WI38 (cell line): ENCODE measurements around the gene SAE1.

Experiments used
- H3K4me3 ChIP-seq: 2 replicates; pipeline ENCODE4 v1.5.1; 2011; ENCODE audit warnings: low read depth, mild to moderate bottlenecking, control low read depth, low read length
- TF ChIP-seq, protein P1 (sequence below): IDR thresholded peaks from 2 replicates; pipeline ENCODE4 v1.5.1; 2012; ENCODE audit warnings: low read depth, mild to moderate bottlenecking, control low read depth, low read length

The SAE1 gene

DNA sequence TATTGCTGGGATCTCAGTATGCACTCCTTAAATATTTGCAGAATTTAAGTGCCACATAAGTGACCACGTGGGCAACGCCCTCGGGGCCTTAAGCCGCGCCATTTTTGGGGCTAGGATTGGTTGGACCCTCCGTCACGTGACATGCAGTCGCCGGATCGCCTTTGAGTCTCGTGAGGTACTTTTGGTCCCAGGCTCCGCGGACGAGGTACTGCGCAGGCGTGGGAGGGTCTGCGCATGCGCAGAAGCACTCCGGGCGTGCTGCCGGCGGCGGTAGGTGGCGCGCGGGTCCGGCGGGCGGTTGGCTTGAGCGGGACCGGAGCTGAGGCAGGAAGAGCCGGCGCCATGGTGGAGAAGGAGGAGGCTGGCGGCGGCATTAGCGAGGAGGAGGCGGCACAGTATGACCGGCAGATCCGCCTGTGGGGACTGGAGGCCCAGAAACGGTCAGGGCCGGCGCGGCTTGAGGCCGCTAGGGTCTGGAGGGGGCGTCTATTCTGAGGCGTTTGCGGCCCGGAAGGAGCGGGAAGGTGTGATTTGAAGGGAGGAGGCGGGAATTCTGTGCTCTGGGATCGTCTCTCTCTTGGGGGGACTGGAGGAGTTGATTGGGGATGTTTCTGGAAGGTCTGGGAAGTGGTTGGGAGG, at the start of gene SAE1:
SAE1 (plus strand) TSS at position 247 of the 639 bp plus-strand sequence; CDS start at position 343, 96 bp downstream.
- peak within 1 kb of the TSS; percentile 97 for H3K4me3 ChIP-seq
- TF ChIP-seq, protein P1, sequence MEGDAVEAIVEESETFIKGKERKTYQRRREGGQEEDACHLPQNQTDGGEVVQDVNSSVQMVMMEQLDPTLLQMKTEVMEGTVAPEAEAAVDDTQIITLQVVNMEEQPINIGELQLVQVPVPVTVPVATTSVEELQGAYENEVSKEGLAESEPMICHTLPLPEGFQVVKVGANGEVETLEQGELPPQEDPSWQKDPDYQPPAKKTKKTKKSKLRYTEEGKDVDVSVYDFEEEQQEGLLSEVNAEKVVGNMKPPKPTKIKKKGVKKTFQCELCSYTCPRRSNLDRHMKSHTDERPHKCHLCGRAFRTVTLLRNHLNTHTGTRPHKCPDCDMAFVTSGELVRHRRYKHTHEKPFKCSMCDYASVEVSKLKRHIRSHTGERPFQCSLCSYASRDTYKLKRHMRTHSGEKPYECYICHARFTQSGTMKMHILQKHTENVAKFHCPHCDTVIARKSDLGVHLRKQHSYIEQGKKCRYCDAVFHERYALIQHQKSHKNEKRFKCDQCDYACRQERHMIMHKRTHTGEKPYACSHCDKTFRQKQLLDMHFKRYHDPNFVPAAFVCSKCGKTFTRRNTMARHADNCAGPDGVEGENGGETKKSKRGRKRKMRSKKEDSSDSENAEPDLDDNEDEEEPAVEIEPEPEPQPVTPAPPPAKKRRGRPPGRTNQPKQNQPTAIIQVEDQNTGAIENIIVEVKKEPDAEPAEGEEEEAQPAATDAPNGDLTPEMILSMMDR, result no peak; the same call in 1 of the 2 replicates

DNA sequence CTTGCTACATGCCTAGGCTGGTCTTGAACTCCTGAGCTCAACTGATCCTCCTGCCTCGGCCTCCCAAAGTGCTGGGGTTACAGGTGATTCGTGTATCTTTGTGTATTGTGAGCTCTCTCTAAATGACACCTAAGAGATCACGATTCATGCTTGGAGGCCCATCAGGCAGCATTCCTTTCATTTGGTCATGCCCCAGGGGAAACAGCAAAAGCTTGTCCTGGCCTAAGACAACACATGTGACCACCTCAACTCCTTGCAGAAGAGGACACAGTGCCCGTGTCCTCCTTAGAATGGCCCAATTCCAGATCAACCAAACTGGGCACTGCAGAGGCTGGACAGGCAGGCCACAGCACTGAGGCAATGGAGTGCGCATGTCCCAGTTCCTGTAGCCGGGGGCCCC, 49.5 kb upstream of the SAE1 start:
- TF ChIP-seq, protein P1, result no peak
- H3K4me3 ChIP-seq, result no peak overlapping the region

DNA sequence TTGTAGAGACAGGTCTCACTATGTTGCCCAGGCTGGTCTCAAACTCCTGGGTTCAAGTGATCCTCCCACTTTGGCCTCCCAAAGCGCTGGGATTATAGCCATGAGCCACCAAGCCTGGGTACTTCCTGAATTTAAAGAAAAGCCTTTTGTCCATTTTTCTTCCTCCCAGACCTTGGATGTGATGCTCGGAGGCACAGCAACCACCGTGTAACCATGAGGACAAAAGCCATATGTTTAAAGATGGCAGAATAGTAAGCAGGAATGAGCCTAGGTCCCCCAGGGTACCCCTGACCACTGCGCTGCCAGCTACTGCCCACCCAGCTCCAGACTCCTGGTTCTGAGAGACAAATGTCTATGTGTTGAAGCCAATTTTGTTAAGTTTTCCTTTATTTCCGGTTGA, 48.1 kb upstream of the SAE1 start:
- H3K4me3 ChIP-seq, result no peak overlapping the region

DNA sequence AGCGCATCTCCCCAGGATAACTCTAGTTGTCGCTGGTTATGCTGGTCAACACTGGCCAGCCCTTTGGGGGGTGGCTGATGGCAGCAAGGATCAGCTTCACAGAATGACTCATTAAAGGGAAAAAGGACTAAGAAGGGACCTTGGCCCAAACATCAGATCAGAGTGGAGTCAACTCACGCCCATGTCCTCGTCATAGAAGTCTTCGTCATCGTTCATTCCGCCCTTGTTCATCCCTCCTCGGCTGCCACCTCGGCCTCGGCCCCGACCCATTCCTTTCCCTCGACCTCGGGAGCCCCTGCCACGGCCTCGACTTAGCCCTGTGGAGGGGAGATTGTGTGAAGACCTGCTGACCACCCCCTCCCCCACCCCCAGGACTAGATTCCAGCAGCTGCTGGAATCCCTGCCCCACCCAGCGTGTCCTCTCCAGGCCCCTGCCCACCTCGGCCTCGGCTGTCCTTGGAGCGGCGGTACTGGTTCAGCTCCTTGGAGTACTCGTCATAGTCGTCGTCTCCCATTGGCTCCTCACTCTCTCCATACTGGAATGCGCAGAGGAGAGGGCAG, 45.7 kb upstream of the SAE1 start:
- H3K4me3 ChIP-seq, result no peak overlapping the region
- TF ChIP-seq, protein P1, result no peak

More for the DNA sequence above, 48.1 kb upstream of the SAE1 start:
- TF ChIP-seq, protein P1, result no peak

DNA sequence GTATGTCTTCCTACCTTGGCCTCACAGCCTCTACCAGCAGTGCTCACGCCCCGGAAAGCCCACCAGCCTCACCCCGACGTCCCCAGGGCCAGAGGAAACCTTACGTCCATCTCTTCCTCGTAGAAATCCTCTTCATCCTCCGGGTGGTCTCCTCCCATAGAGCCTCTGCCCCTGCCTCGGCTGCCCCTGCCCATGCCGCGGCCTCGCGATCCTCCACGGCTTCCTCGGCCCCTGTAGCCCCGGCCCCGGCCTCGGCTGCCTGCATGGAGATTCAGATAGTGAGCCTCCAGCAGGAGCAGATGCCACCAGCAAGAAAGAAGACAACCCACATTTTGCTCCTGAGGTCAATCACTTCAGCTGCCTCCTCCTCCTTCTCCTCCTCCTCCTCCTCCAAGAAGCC, 44.4 kb upstream of the SAE1 start:
- H3K4me3 ChIP-seq, result no peak overlapping the region
- TF ChIP-seq, protein P1, result no peak

DNA sequence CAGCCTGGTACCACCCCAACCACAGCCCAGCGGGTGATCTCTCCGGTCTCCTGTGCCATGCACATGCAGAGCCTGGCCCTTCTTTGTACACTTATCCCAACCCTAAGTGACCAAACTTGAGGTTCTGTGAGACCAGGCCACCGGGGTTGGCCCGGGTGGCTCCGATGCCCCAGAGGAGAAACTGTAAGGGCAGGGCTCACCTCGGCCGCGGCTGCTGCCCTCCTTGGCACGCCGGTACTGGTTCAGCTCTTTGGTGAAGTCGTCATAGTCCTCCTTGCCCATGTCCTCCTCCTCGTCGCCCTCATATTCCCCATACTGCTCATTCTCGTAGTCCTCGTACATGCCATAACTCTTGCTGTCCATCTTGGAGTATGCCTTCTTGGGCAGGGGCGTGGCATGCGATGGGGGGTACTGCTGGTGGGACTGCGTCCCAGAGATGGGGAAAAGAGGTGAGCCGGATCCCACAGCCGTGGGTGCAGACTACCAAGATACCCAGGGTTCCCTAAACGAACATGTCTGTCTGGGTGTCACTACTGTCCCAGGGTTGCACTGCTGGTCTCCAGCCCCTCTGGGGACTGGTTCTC, 40.8 kb upstream of the SAE1 start:
- H3K4me3 ChIP-seq, result no peak overlapping the region
- TF ChIP-seq, protein P1, result no peak

DNA sequence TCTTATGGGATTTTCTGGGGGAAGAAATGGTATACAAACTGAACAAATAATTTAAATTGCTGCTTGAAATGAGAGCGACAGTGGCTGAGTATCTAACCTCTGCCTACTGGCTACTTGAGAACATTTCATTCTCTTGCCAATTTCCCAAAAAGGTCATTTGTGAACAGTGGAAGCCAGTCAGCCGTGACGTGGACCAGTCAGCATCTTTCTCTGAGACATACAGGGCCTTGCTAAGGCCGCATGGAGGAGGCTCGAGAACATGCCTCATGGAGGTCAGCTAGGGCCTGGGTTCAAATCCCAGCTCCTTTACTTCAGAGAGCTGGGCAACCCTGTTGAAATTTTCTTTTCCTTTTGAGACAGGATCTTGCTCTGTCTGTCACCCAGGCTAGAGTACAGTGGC, 37.4 kb upstream of the SAE1 start:
- H3K4me3 ChIP-seq, result no peak overlapping the region
- TF ChIP-seq, protein P1, result no peak
